Amniotic stem cell (primary cell): Measurements from ENCODE around the gene ACOT6.
"Not testable (repeated sequence)": the region's sequence is repeated elsewhere in the genome, so short reads cannot be mapped to it uniquely, and the experiment has no call there.

Experiments
- DNase-seq: peaks from one replicate; lab custom pipeline; 2025; lab: John Stamatoyannopoulos, UW

ACOT6 gene

DNA sequence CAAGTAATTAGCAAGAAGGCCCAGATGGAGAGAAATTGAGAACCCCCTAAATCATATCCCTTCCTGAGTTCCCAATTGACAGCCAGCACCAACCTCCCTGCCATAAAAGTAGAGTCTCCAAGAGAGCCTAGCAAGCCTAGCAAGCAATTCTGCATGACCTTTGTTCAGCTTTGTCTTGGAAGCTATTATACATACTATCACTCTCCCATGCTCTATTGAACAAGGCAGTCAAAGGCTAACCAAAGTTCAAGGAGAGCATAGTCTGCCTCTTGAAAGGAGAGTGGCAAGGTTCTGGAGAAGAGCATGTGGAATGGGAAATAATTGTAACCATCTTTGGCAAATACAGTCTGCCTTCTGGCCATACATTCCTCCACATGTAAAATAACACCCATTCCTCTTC, 12.8 kb upstream of the ACOT6 start:
- DNase-seq = no peak

DNA sequence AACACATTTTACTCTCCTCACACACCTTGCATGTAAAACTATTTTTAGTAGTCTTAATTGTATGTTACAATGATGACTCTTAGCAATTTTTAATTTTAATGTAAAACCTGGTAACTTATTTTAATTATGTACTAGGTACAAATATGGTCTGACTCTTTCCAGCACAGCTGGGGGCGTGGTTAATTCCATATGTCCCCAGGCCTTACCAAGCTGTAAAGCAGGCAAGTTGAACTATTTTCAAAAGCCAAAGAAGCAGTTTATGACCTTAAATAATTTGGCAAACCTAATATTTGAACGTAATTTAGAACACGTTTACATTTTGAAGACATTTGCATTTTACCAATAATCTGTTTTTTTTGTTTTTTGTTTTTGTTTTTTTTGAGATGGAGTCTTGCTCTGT, 9.3 kb upstream of the ACOT6 start:
- DNase-seq = no peak

DNA sequence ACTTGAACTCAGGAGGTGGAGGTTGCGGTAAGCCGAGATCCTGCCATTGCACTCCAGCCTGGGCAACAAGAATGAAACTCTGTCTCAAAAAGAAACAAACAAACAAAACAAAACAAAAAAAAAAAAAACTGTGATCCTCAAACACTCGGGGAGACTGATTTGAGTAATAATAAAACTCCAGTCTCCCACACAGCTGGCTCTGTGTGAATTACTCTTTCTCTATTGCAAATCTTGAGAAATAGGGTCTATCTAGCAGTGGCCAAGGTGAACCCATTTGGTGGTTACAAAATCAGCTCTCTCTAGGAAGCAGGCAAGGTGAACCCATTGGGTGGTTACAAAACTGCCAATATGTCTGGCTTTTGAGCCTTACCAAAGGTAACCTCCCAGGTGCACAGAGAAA, 6.0 kb upstream of the ACOT6 start:
- no peak for DNase-seq

DNA sequence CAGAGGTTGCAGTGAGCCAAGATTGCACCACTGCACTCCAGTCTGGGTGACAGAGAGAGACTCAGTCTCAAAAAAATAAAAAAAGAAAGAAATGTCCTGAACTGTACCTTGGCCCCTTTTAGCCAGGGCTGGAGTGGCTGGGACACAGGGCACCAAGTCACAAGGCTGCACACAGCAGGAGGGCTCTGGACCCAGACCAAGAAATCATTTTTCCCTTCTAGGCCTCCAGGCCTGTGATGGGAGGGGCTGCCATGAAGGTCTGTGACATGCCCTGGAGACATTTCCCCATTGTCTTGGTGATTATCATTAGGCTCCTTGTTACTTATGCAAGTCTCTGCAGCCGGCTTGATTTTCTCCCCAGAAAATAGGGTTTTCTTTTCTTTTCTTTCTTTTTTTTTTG, 5.1 kb upstream of the ACOT6 start:
- DNase-seq = no peak

DNA sequence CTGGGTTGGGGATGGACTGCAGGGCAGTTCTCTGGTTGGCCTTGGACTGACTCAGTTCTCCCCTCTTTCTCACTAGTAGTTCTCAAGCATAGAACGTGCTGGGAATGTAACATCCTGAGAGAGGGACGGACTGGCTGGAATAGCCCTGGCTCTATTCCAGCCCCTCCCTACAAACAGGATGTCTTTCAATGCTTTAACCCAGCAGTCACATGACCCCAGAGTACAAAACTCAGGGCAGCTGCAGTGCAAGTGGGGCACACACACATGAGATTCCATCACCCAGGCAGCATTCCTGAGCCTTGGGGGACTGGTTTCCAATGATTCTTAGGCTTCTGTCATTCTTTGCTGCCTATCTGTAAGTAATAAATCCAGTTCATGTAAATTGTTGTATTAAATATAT, 1.6 kb upstream of the ACOT6 start:
- no peak for DNase-seq

DNA sequence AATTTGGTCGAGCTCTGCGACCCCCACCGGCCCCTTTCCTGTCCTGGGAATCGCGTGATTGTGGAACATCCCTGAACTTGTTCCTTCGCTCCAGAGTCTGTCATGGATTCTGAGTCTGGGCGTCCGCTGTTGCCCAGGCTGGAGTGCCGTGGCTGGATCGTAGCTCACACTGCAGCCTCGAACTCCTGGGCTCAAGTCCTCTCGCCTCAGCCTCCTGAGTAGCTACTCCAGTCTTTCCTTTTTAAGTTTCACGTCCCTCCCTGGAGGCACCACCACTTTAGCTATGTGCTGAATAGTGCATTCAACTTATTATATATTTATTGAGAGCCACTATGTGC, 698 bp downstream of the ACOT6 start:
- no peak for DNase-seq

DNA sequence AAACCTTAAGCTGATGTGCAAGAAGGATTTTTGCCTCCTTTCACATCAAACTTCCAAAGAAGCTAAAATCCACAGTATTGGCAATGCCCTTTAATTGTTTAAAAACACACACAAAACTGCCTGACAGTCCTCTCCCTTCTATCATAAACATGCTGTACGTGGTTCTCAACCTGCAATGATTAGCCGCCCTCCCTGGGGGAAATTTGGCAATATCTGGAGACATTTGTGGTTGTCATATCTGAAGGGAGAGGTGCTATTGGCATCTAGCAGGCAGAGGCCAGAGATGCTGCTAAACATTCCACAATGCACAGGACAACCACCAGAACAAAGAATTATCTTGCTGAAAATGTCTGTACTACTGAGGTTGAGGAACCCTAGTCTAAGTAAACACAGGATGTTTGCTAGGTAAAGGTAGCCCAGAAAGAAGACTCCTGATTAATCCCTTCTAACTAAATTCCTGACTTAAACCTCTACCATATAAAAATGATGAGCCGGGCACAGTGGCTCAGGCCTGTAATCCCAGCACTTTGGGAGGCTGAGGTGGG, 1.2 kb downstream of the ACOT6 start:
- no peak for DNase-seq

DNA sequence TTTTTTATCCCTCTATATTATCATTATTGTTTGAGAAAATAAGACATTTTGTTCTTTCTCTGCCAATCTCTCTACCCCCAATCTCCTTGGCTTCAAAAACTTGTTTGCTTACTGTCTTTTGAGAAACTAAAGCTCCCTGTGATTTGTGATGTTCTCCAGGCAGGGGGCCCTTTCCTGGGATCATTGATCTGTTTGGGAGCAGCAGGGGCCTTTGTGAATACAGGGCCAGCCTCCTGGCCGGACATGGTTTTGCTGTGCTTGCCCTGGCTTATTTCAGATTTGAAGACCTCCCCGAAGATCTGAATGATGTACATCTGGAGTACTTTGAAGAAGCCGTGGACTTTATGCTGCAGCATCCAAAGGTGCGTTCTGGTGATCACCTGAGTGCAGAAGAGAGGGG, 4.5 kb downstream of the ACOT6 start:
- DNase-seq = no peak

DNA sequence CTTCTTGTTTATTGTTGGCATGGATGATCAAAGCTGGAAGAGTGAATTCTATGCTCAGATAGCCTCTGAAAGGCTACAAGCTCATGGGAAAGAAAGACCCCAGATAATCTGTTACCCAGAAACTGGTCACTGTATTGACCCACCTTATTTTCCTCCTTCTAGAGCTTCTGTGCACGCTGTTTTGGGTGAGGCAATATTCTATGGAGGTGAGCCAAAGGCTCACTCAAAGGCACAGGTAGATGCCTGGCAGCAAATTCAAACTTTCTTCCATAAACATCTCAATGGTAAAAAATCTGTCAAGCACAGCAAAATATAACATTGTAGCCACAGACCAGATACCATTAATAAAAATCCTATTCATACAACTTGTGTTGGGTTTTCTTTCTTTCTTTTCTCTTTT, 7.2 kb downstream of the ACOT6 start:
- DNase-seq = no peak

DNA sequence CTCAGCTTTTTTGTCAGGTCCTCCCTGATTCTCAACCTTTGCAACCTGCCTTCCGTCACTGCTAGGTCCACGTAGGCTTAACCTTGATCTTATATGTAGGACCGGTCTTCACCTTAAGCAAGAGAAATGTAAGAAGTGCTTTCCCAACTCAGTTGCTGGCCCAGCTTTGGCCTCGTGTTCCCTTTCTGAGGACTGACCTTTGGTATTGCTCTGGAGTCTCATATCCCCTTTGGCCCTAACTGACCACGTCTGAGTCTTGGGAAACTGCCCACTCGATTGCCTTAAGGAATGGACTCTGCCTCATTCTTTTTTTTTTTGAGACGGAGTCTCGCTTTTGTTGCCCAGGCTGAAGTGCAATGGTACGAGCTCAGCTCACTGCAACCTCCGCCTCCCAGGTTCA, 8.0 kb downstream of the ACOT6 start:
- no peak for DNase-seq

DNA sequence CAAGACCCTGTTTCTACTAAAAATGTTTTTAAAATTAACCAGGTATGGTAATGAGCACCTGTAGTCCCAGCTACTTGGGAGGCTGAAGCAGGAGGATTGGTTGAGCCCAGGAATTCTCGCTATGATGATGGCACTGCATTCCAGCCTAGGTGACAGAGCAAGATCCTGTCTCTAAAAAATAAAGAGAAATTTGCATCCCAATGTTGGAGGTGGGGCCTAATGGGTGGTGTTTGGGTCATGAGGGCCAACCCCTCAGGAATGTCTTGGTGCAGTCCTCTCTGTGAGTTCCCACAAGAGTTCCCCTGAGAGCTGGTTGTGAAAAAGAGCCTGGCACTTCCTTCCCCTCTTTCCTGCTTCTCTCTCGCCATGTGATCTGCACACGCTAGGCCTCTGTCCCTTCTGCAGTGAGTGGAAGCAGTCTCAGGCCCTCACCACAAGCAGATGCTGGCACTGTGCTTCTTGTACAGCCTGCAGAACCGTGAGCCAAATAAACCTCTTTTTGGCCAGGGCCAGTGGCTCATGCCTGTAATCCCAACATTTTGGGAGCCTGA, 11.3 kb downstream of the ACOT6 start:
- DNase-seq = no peak

DNA sequence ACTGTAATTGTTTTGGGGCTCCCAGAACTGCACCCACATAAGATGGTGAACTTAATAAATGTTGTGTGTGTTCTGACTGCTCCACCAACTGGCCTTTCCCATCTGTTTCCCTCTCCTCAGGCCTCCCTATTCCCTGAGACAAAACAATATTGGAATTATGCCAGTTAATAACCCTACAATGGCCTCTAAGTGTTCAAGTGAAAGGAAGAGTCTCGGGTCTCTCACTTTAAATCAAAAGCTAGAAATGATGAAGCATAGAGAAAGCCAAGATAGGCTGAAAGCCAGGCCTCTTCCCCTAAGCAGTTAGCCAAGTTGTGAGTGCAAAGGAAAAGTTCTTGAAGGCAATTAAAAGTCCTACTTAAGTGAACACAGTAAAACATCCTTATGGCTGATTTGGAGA, 13.4 kb downstream of the ACOT6 start:
- DNase-seq = no peak

DNA sequence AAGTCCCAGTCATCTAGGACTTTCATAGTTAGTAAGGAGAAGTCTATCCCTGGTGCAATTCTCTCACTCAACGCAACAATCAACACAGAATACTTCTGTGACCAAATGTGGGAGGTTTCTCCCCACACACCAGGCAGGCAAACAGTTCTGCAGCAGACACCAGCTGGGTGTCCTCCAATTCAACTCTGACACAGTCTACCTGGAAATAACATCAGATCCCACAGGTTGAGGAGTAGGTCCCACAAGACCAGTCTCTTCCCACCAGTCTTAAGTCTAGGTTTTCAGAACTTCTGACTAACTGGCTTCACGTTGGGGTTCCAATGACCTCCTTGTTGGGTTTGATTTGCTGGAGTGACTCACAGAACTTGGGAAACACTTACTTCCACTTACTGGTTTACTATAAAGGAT, 14.8 kb downstream of the ACOT6 start:
- no peak for DNase-seq

DNA sequence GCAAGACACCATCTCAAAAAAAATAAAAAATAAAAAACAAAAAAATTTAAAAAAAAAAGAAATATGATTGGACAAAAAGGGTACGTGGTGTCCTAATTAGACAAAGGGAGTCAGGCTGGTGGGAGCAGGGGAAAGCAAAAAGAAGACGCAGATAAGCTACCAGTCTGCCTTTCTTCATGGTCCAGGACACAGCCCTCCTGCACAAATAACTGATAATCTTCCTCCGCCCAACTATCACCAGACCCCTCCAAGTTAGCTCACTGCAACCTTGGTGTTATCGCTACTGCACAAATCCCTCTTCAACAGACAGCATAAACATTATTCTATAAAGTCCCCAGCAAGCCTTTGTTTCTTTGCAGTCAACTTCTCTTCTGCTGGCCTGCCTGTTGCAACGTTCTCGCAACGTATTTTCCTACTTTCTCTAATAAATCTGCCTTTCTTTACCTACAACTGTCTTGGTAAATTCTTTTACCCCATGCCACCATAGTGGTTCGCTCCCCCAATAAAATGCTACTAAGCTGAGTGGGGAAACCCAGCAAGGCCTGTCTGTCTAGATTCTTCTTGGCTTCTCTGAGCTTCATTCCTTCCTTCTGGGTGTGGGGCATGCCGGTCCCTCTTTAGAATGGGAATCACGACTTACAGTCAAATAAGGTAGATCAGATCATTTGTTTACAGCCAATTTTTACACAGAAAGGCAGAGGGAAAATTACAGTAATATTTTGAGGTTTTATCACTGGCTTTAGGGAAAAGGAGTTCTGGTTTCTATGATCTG, 17.9 kb downstream of the ACOT6 start:
- no peak for DNase-seq

DNA sequence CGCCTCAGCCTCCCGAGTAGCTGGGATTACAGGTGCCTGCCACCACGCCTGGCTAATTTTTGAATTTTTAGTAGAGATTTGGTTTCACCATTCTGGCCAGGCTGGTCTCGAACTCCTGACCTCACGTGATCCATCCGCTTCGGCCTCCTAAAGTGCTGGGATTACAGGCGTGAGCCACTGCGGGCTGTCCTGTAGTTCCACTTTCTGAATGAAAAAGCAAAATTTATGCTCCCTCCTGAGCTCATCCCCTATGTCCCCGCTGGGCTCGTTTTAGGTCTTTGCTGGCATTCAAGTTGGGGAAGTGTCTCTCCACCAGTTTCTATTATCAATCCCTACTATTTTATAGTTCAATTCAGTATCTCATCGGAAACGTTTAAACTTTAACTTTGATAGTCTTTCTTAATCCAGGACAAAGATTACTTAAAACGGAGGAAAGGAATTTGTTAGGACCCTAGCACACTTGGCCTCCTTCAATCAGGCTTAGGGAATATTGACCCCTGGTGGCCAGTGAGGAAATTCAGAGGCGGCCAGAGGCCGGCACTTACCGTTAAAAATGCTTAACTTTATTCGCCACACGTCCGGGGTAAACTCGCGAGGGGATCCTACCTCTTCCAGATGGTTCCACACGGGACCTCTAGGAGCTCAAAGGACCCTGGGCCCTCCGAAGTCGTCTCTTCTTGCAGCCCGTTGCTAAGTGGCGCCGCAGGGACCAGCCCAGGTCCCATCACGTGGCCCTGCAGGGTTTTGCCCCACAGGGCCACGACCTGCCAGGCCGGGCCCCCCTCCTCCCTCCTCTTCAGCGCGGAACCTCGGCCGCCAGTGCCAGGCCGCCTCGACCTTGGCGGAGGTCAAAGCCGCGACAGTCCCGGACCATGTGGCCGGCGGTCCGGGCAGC, 21.0 kb downstream of the ACOT6 start:
- peak; percentile 17 for DNase-seq

DNA sequence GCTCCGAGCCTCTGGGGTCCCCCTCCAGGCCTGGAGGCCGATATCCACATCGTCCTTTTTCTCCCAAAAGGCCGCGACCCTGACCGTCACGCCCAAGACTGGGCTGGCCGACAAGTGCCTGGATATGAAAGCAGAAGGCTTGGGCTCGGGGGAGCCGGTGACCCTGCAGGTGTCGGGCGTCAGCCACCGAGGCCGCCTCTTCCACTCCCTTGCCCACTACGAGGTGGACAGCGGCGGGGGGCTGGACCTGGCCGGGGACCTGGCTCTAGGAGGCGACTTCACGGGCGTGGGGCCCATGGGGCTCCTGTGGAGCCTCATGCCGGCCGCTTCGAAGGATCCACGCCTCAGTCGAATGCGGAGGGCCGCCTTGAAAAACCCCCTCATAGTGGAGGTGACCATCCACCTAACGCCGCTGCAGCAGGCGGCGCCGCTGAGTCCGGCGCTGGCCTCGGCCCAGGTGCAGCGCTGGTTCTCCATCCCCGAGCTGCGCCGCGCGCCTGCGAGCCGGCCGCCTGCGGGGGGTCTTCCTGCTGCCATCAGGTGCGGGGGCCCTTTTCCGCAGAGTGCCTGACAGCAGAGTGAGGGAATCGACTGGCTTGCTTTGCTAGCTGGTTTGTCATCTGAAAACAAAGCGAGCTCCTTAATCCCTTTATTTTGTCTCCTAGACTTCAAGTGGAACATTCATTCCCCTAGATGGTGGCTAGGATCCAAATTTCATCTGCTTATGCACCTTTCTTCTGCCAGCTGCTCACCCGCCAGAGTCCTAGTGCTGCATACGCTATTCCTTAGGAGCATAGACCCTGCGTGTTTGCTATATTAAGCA, 21.9 kb downstream of the ACOT6 start:
- no peak for DNase-seq

DNA sequence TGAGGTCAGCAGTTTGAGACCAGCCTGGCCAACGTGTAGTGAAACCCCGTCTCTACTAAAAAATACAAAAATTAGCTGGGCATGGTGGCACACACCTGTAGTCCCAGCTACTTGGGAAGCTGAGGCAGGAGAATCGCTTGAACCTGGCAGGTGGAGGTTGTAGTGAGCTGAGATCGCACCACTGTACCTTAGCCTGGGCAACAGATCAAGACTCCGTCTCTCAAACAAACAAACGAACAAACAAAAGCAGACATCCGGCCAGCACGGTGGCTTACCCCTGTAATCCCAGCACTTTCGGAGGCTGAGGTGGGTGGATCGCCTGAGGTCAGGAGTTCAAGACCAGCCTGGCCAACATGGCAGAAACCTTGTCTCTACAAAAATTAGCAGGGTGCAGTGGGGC, 24.0 kb downstream of the ACOT6 start:
- DNase-seq = not testable (repeated sequence)

DNA sequence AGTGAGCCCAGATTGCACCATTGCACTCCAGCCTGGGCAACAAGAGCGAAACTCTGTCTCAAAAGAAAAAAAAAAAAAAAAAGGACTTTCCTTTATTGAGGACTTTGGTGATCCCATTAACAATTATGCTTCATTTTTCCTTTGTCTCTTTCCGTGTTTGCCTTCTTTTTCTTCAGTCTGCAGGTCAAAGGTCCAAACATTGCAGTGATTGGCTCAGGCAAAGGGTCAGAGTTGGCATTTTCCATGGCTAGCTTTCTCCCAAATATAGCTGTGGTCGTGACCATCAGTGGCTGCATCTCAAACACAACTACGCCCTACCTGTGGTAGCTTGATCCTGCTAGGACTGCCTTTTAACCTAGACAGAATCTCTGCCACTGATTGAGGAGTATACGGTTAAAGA, 25.5 kb downstream of the ACOT6 start:
- DNase-seq = no peak

DNA sequence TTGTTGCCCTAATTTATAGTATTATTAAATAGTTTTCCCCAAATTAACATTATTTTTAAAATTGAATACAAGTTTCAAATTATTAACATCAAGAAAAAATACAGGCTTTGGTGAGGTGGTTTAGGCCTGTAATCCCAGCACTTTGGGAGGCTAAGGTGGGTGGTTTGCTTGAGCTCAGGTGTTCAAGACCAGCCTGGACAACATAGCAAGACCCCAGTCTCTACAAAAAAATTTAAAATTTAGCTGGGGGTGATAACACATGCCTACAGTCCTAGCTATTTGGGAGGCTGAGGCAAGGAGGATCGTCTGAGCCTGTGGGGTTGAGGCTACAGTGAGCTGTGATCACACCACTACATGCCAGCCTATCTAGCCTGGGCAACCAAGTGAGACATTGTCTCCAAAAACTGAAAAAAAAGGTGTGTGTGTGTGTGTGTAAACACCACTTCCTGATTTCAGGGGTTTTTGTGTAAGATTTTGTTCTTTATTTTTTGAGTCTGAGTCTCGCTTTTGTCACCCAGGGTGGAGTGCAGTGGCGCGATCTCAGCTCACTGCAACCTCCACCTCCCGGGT, 28.6 kb downstream of the ACOT6 start:
- no peak for DNase-seq

DNA sequence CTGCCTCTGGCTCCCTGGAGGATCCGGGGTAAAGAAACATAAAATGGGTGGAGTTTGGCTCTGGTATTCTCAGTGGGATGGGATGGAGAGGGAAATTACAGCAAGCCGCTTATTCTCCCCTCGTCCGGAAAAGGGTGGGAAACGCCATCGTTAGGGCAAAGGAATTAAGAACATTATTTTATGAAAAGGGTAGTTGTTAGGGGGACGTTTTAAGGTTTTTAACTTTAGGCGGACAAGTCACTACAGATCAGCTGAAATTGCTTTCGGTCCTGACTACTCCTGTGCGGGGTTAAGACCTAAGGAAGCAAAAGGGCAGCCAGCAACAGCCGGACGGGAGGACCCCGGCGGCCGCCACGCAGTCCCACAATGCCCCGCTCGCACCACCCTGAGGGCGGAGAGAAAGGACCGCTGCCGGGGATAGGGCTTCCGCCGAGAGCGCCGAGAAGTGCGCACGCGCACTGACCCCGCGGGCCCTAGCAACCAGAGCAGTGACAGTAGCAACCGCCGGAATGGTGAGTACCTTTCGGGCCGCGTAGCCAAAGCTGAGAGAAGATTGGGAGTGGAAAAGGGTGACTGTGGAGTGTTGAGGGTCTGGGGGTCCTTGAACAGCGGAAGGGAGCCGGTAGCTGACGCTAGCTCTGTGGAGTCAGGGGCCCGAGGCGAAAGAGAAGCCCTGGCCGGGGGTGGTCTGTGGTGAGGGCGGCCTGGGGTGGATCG, 32.4 kb downstream of the ACOT6 start, which contains the start of gene DNAL1:
Gene DNAL1 (plus strand): TSS at position 456 of the 717 bp plus-strand sequence. CDS start 54 bp downstream, at position 510.
- peak; percentile 77 for DNase-seq

DNA sequence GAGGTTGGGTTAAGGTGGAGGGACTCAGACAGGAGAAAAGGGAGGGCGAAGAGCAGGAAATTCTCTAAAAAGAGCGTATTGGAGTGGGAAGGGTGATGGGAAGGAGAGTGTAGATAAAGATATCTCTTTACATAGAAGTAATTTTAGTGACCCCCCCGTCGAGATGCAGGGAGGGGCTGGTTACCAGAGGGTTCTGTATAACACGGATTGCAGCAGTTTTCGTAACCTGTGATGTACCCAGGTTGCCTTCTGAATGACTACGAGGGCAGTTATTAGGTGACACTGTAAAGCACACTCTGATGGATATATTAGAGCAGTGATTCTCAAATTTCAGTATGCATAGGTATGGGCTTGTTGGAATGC, 32.9 kb downstream of the ACOT6 start:
- no peak for DNase-seq
